OCI-LY7 (cell line): ENCODE data around the gene KRT26. TPM values are rescaled to one million over a fixed set of nuclear protein-coding genes. Genes with fewer than 3 reads are reported as not detected.

ENCODE experiments used
- BruUV-seq: library from RNA; stranded (reverse); fragments of 400-500 nt; replicated peaks from 2 replicates; lab custom pipeline; 2021; lab: Mats Ljungman, UMichigan
- CTCF ChIA-PET: fragments of 300-600 bp; sonication (Branson Sonifier 250); formaldehyde crosslinking; loops from one replicate; lab custom pipeline; 2022; ENCODE audit warnings: antibody characterized with exemption; ENCODE audit not compliant: unreplicated experiment; lab: Charles Lee
- POLR2A ChIA-PET: fragments of 300-600 bp; sonication (Branson Sonifier 250); formaldehyde crosslinking; loops from one replicate; lab custom pipeline; 2022; ENCODE audit warnings: antibody characterized with exemption; lab: Charles Lee
- DNase-seq: peaks from one replicate; pipeline ENCODE4 v3.0.0-alpha.2; 2015; ENCODE audit warnings: low spot score
- H2AFZ ChIP-seq: fragments of 200-600 bp; sonication (generic), shearing (Covaris generic); 2 replicates; pipeline ENCODE4 v1.6.1; 2014; ENCODE audit warnings: mild to moderate bottlenecking, antibody characterized with exemption, low read length, moderate library complexity
- H3K27ac ChIP-seq: fragments of 200-600 bp; sonication (generic); 2 replicates; pipeline ENCODE4 v1.5.1; 2014; ENCODE audit warnings: mixed run types, low read depth, mild to moderate bottlenecking, moderate library complexity, low read length, inconsistent platforms; ENCODE audit not compliant: poor library complexity, severe bottlenecking
- H3K36me3 ChIP-seq: fragments of 200-600 bp; sonication (generic); 2 replicates; pipeline ENCODE4 v1.6.1; 2014; ENCODE audit warnings: mild to moderate bottlenecking, antibody characterized with exemption, low read length, moderate library complexity, mixed read lengths; ENCODE audit not compliant: insufficient read depth
- H3K4me1 ChIP-seq: fragments of 200-600 bp; sonication (generic); 2 replicates; pipeline ENCODE4 v1.5.1; 2014; ENCODE audit warnings: mild to moderate bottlenecking, low read length; ENCODE audit not compliant: insufficient read depth, poor library complexity, severe bottlenecking
- H3K4me2 ChIP-seq: fragments of 200-600 bp; sonication (generic); 2 replicates; pipeline ENCODE4 v1.6.1; 2014; ENCODE audit warnings: mild to moderate bottlenecking, low read length
- H3K4me3 ChIP-seq: fragments of 200-600 bp; sonication (generic); 2 replicates; pipeline ENCODE4 v1.5.1; 2014; ENCODE audit warnings: mild to moderate bottlenecking, low read depth, low read length; ENCODE audit not compliant: poor library complexity, severe bottlenecking
- H3K79me2 ChIP-seq: fragments of 200-600 bp; sonication (generic); 2 replicates; pipeline ENCODE4 v1.6.1; 2016; ENCODE audit warnings: low read depth, mild to moderate bottlenecking, low read length, moderate library complexity, mixed read lengths; ENCODE audit not compliant: insufficient read depth
- H3K9me2 ChIP-seq: fragments of 200-600 bp; sonication (generic); 2 replicates; pipeline ENCODE4 v1.6.1; 2016; ENCODE audit warnings: mild to moderate bottlenecking, low read length, mixed read lengths; ENCODE audit not compliant: insufficient read depth
- H3K9me3 ChIP-seq: fragments of 200-600 bp; sonication (generic); 2 replicates; pipeline ENCODE4 v1.6.1; 2014; ENCODE audit warnings: mild to moderate bottlenecking, mixed run types, low read length, mixed read lengths
- H4K20me1 ChIP-seq: fragments of 200-600 bp; sonication (generic); 2 replicates; pipeline ENCODE4 v1.6.1; 2014; ENCODE audit warnings: mild to moderate bottlenecking, antibody characterized with exemption, low read length, moderate library complexity, mixed read lengths; ENCODE audit not compliant: insufficient read depth
- CTCF ChIP-seq: fragments of 200-600 bp; sonication (generic); conservative IDR thresholded peaks from 2 replicates; pipeline ENCODE4 v1.5.1; 2014; ENCODE audit warnings: mild to moderate bottlenecking, antibody characterized with exemption, low read length, moderate library complexity, mixed read lengths
- EZH2phosphoT487 ChIP-seq: fragments of 200-600 bp; sonication (generic); IDR thresholded peaks from 2 replicates; pipeline ENCODE4 v1.6.1; 2018; ENCODE audit warnings: low read depth, borderline replicate concordance, mild to moderate bottlenecking, mixed run types, antibody characterized with exemption, low read length, moderate library complexity, mixed read lengths
- intact Hi-C: fragments of 100-400 bp; cut with micrococcal nuclease; formaldehyde crosslinking; loops from one replicate; pipeline ENCODE4 v1.10.0; 2022; ENCODE audit not compliant: unreplicated experiment
- total RNA-seq, 2 experiments: library from RNA; depleted of rRNA in 1 of 2; stranded (reverse); fragments of >200 nt in 1 of 2; shearing (Covaris generic) in 1 of 2; gene quantifications; 2 replicates each; pipeline ENCODE4 v1.2.3, GENCODE V29; 2014 to 2022

KRT26 gene
- total RNA-seq, 2 experiments from 2014 or later, result not detected

- H3K27ac ChIP-seq, result no peak overlapping the region
Observed at GRCh38 chr17:40820228-40820838, 48.3 kb upstream of the KRT26 start.

GRCh38 chr17:40819528-40820125, 47.6 kb upstream of the KRT26 start:
- no peak for DNase-seq
- peaks cover 16% of the 10 kb centered on the region for H3K36me3 ChIP-seq
- no peaks in the 10 kb centered on the region for H3K9me3 ChIP-seq
- peak overlapping the region; percentile 90 for H3K4me2 ChIP-seq
- ChIA-PET CTCF (no interaction called here), POLR2A (interaction anchor here (0.8 to 1.7 kb wide), 3 partner anchors 13 to 868 kb away, joined by 3 to 7 read pairs (median 3); no protein-coding TSS in a partner anchor)
- no peaks in the 10 kb centered on the region for H4K20me1 ChIP-seq
- peak overlapping the region; percentile 98 for H2AFZ ChIP-seq
- BruUV-seq, result TSS peak; percentile 93
- TF ChIP-seq CTCF, result no peak
- no peak for TF ChIP-seq EZH2phosphoT487
- H3K4me3 ChIP-seq, result peak overlapping the region; percentile 78
- peaks cover 9% of the 10 kb centered on the region; the same call in 1 of the 2 replicates for H3K79me2 ChIP-seq
- peak overlapping the region; percentile 38 for H3K27ac ChIP-seq
- peaks cover 8% of the 10 kb centered on the region for H3K4me1 ChIP-seq
- no peaks in the 10 kb centered on the region for H3K9me2 ChIP-seq
- intact Hi-C loops, result no loop called here

More at GRCh38 chr17:40820228-40820838, 48.3 kb upstream of the KRT26 start:
- no peaks in the 10 kb centered on the region for H3K9me2 ChIP-seq
- peaks cover 9% of the 10 kb centered on the region; the same call in 1 of the 2 replicates for H3K79me2 ChIP-seq
- TF ChIP-seq EZH2phosphoT487 (no peak), CTCF (no peak)
- H2AFZ ChIP-seq, result no peak overlapping the region
- H3K4me2 ChIP-seq, result peak overlapping the region; percentile 90; the same call in 1 of the 2 replicates
- DNase-seq, result no peak
- H3K4me3 ChIP-seq, result no peak overlapping the region
- BruUV-seq, result no TSS peak
- H3K4me1 ChIP-seq, result peaks cover 8% of the 10 kb centered on the region
- no peaks in the 10 kb centered on the region for H4K20me1 ChIP-seq
- peaks cover 16% of the 10 kb centered on the region for H3K36me3 ChIP-seq
- ChIA-PET CTCF (no interaction called here), POLR2A (interaction anchor here (0.6 kb wide), 1 partner anchor 183 kb away, joined by 6 read pairs; no protein-coding TSS in a partner anchor)
- intact Hi-C loops, result no loop called here
- no peaks in the 10 kb centered on the region for H3K9me3 ChIP-seq
